Activated CD8-positive, alpha-beta memory T cell treated with anti-CD3 and anti-CD28 coated beads, Interleukin-2, amount 50 U/mL, for 48 hours (primary cell): Measurements from ENCODE around the gene OR2A14.
"Not testable (repeated sequence)": the region's sequence is repeated elsewhere in the genome, so short reads cannot be mapped to it uniquely, and the experiment has no call there.

Experiments used
- DNase-seq: peaks from one replicate; pipeline ENCODE4 v3.0.0-alpha.2; 2020

Gene OR2A14

GRCh38 chr7:144122876-144123275 is at the start of gene OR2A14:
Gene OR2A14 (plus strand): TSS chr7:144123176. CDS start chr7:144129113, 5,937 bp downstream.
- no peak for DNase-seq

- no peak for DNase-seq
Observed at GRCh38 chr7:144074374-144074773, 48.6 kb upstream of the OR2A14 start.

- DNase-seq = no peak
Observed at GRCh38 chr7:144085978-144086377, 37.0 kb upstream of the OR2A14 start, which contains the start of gene OR2A12. Gene OR2A12 (plus strand): TSS chr7:144086278. CDS start chr7:144095108, 8,830 bp downstream.

- DNase-seq = no peak
Observed at GRCh38 chr7:144086730-144087129, 36.2 kb upstream of the OR2A14 start.

GRCh38 chr7:144087230-144087629 is 35.7 kb upstream of the OR2A14 start:
- no peak for DNase-seq

GRCh38 chr7:144090667-144091066 is 32.3 kb upstream of the OR2A14 start:
- no peak for DNase-seq

- DNase-seq = no peak
Observed at GRCh38 chr7:144098776-144099175, 24.2 kb upstream of the OR2A14 start.

- no peak for DNase-seq
Observed at GRCh38 chr7:144100607-144101006, 22.4 kb upstream of the OR2A14 start.

GRCh38 chr7:144102041-144102440 is 20.9 kb upstream of the OR2A14 start:
- no peak for DNase-seq

GRCh38 chr7:144105211-144105610 is 17.8 kb upstream of the OR2A14 start:
- no peak for DNase-seq

- no peak for DNase-seq
Observed at GRCh38 chr7:144109283-144109682, 13.7 kb upstream of the OR2A14 start, which contains the start of gene OR2A2. Gene OR2A2 (plus strand): TSS chr7:144109583. CDS start chr7:144109583, 0 bp downstream.

- no peak for DNase-seq
Observed at GRCh38 chr7:144110272-144110671, 12.7 kb upstream of the OR2A14 start.

- no peak for DNase-seq
Observed at GRCh38 chr7:144113651-144114050, 9.3 kb upstream of the OR2A14 start.

GRCh38 chr7:144118341-144118740 is 4.6 kb upstream of the OR2A14 start:
- no peak for DNase-seq

GRCh38 chr7:144127714-144128334 is 4.8 kb downstream of the OR2A14 start:
- DNase-seq = peak; percentile 97

GRCh38 chr7:144129601-144130000 is 6.6 kb downstream of the OR2A14 start:
- DNase-seq = not testable (repeated sequence)

- DNase-seq = no peak
Observed at GRCh38 chr7:144130730-144131129, 7.8 kb downstream of the OR2A14 start.

GRCh38 chr7:144132262-144132661 is 9.3 kb downstream of the OR2A14 start:
- DNase-seq = no peak

GRCh38 chr7:144133307-144133706 is 10.3 kb downstream of the OR2A14 start:
- DNase-seq = no peak

GRCh38 chr7:144134116-144134515 is 11.1 kb downstream of the OR2A14 start:
- DNase-seq = no peak

- DNase-seq = no peak
Observed at GRCh38 chr7:144137501-144137900, 14.5 kb downstream of the OR2A14 start.

GRCh38 chr7:144142187-144142586 is 19.2 kb downstream of the OR2A14 start:
- DNase-seq = no peak

GRCh38 chr7:144144426-144144825 is 21.4 kb downstream of the OR2A14 start:
- DNase-seq = no peak

- no peak for DNase-seq
Observed at GRCh38 chr7:144148224-144148827, 25.4 kb downstream of the OR2A14 start.

GRCh38 chr7:144158861-144159260 is 35.9 kb downstream of the OR2A14 start:
- no peak for DNase-seq
